GM21381 (cell line): ENCODE data around the gene ARHGAP9.
"Not testable (repeated sequence)": the region's sequence is repeated elsewhere in the genome, so short reads cannot be mapped to it uniquely, and the experiment has no call there.

ENCODE experiments used
- ATAC-seq: cut with Tn5 transposase; IDR thresholded peaks from one replicate; pipeline ENCODE4 v1.9.1; 2021; ENCODE audit warnings: mild to moderate bottlenecking, moderate library complexity; ENCODE audit not compliant: unreplicated experiment

Gene ARHGAP9

GRCh38 chr12:57441393-57441792 lies 38.3 kb downstream of the ARHGAP9 start:
- not testable (repeated sequence) for ATAC-seq

- no peak for ATAC-seq
Observed at GRCh38 chr12:57439762-57440266, 39.9 kb downstream of the ARHGAP9 start.

DNA sequence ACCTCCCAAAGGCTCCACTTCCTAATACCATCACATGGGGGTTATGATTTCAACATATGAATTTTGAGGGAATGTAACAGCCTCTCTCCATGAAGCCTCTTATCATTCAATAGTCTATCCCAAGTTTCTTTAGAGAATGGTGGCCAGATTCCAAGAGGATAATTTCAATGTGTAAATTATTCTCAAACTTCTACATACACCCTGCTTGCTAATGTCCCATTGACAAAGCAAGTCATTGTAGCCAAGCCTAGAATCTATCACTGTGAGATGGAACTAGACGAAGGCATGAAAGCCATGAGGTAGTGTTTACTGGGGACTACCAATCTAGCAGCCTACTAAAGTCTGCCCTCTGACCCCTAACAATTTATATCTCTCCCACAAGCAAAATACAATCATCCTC lies 41.3 kb downstream of the ARHGAP9 start:
- ATAC-seq, result no peak

DNA sequence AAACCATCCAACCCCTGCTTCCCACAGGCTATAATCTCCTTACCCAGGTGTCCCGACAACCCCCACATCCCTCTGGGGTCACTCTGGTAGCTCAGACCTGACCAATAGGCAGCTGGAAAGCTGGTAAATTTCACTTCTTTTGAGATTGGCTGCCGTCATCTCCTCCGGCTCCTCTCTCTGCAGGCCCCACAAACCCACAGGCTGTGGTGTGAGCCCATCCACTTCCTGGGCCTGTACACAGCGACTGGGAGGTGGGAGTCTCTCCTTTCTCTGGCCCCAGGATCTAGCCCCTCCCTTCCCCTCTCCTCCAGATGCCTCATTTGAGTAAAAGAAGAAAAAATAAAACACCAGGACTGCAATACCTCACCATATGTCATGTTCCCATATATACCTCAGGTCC lies 44.4 kb downstream of the ARHGAP9 start:
- ATAC-seq, result no peak

DNA sequence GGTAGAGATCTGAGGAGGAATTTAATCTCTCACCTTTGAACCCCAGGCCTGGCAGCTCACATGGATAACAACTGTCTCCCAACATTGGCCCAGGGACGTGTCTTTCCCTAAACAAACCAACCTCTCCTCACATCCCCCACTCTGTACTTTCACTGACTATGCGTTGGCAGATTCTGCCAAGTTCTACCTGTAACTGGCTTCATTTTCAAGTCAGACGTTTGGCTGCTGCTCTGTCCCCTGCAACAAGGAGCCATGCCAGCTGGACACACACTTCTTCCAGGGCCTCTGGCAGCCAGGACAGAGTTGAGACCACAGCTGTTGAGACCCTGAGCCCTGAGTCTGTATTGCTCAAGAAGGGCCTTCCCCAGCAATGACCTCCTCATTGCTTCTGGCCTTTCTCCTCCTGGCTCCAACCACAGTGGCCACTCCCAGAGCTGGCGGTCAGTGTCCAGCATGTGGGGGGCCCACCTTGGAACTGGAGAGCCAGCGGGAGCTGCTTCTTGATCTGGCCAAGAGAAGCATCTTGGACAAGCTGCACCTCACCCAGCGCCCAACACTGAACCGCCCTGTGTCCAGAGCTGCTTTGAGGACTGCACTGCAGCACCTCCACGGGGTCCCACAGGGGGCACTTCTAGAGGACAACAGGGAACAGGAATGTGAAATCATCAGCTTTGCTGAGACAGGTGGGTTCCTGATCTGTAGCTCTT lies 45.0 kb downstream of the ARHGAP9 start, which contains the start of gene INHBC:
INHBC (plus strand) TSS at position 268 of the 707 bp plus-strand sequence; CDS start at position 371, 103 bp downstream.
- no peak for ATAC-seq

GRCh38 chr12:57433370-57433769 lies 46.3 kb downstream of the ARHGAP9 start:
- ATAC-seq, result no peak

DNA sequence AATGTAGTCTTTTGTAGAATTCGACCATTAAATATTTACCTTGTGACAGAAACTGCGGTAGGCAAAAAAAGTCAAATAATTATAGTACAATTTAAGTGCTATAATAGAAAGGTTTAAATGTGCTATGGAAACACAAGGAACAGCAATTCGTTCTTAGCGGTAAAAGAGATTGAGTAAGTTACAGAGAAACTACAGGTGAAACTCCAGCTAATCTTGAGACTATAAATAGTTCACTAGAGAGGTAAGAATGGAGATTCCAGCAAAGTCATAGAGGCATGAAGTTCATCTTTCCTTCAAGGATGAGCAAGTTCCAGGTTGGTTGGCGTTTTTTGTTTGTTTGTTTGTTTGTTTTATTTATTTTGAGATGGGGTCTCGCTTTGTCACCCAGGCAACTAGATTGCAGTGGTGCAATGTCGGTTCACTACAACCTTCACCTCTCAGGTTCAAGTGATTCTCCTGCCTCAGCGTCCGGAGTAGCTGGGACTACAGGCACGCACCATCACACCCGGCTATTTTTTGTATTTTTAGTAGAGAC lies 47.9 kb downstream of the ARHGAP9 start:
- ATAC-seq, result no peak

- ATAC-seq, result peak; percentile 93
Observed at GRCh38 chr12:57430931-57431566, 48.6 kb downstream of the ARHGAP9 start, which contains the start of gene R3HDM2. Gene R3HDM2 (minus strand): TSS chr12:57431043. CDS start chr12:57310428, 120,615 bp downstream.

- ATAC-seq, result peak; percentile 51
Observed at GRCh38 chr12:57430112-57430930, 49.3 kb downstream of the ARHGAP9 start.

- no peak for ATAC-seq
Observed at GRCh38 chr12:57429473-57430111, 50.1 kb downstream of the ARHGAP9 start.

DNA sequence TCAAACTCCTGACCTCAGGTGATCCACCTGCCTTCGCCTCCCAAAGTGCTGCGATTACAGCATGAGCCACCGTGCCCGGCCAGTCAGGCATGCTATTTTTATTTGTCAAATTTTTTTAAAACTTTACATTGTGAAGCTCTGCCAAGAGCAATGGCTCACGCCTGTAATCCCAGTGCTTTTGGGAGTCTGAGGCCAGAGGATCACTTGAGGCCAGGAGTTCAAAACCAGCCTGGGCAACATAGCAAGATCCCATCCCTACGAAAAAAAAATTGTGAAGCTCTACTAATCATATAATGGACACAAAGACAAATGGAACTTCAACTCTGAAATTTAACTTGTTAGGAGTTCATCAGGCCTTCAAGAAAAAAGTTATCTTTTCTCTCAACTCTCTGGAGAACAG lies 50.7 kb downstream of the ARHGAP9 start:
- no peak for ATAC-seq

DNA sequence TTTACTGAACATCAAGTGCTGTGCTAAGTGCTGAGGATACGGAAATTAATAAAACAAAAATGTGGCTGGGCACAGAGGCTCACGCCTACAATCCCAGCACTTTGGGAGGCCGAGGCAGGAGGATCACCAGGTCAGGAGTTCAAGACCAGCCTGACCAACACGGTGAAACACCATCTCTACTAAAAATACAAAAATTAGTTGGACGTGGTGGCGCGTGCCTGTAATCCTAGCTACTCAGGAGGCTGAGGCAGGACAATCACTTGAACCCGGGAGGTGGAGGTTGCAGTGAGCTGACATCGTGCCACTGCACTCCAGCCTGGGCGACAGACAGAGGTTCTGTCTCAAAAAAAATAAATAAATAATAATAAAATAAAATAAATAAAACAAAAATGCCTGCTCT lies 52.7 kb downstream of the ARHGAP9 start:
- not testable (repeated sequence) for ATAC-seq
